A549 (cell line): ENCODE data around the gene APC. TPM values are rescaled to one million over a fixed set of nuclear protein-coding genes. Genes with fewer than 3 reads are reported as not detected.
"Not testable (repeated sequence)": the region's sequence is repeated elsewhere in the genome, so short reads cannot be mapped to it uniquely, and the experiment has no call there.

Source experiments
- ATAC-seq, 2 experiments: fragments of 200-7000 bp in 1 of 2; fragments of >200 bp in 1 of 2; cut with Nextera tagmentation in 1 of 2; cut with Tn5 transposase in 1 of 2; 3 replicates each; pipeline versions ENCODE4 v1.8.0 to v1.9.1; 2018 to 2020; ENCODE audit warnings: mild to moderate bottlenecking in 1 of 2, moderate library complexity in 1 of 2
- CTCF ChIA-PET: fragments of 300-600 bp; sonication (Branson Sonifier 250); formaldehyde crosslinking; extraction: SDS; loops from one replicate; lab custom pipeline; 2021; ENCODE audit warnings: antibody characterized with exemption, inconsistent platforms; lab: Yijun Ruan, JAX
- POLR2A ChIA-PET: fragments of 350-600 bp; formaldehyde crosslinking; extraction: SDS; loops from one replicate; lab custom pipeline; 2021; ENCODE audit warnings: antibody characterized with exemption, inconsistent platforms; lab: Yijun Ruan, JAX
- DNase-seq, 2 experiments: peaks; one replicate each; pipeline versions ENCODE4 v3.0.0 to v3.0.0-alpha.2; 2011 to 2016; ENCODE audit warnings: low read depth in 1 of 2, low spot score in 1 of 2
- FAIRE-seq: peaks from 2 replicates; lab custom pipeline; 2011; peaks lifted over from hg19 to GRCh38; lab: Jason Lieb, UNC
- H3K27ac ChIP-seq, 2 experiments: fragments of >200 bp; sonication (Bioruptor Twin); formaldehyde crosslinking; 3 replicates each; pipeline ENCODE4 v1.5.1; 2016 to 2017
- H3K4me1 ChIP-seq: fragments of >200 bp; sonication (Bioruptor Twin); formaldehyde crosslinking; 3 replicates; pipeline ENCODE4 v1.6.1; 2016
- H3K4me2 ChIP-seq: fragments of >200 bp; sonication (Bioruptor Twin); formaldehyde crosslinking; 3 replicates; pipeline ENCODE4 v1.6.1; 2016
- H3K4me3 ChIP-seq: fragments of >200 bp; sonication (Bioruptor Twin); formaldehyde crosslinking; 3 replicates; pipeline ENCODE4 v1.5.1; 2016
- H3K9me3 ChIP-seq: fragments of >200 bp; sonication (Bioruptor Twin); formaldehyde crosslinking; 3 replicates; pipeline ENCODE4 v1.6.1; 2016
- ATOH8 ChIP-seq: fragments of 250-450 bp; sonication (Bioruptor Pico); IDR thresholded peaks from 2 replicates; pipeline ENCODE4 v1.5.0; 2020; ENCODE audit warnings: low read depth, mild to moderate bottlenecking, moderate library complexity
- BCL3 ChIP-seq: fragments of >200 bp; sonication (Bioruptor Twin); formaldehyde crosslinking; IDR thresholded peaks from 3 replicates; pipeline ENCODE4 v1.6.1; 2016
- CBX8 ChIP-seq: fragments of 200-600 bp; sonication (generic); IDR thresholded peaks from 2 replicates; pipeline ENCODE4 v1.6.1; 2016
- CEBPB ChIP-seq, 2 experiments: fragments of >200 bp in 1 of 2; sonication (Bioruptor Twin) in 1 of 2; formaldehyde crosslinking in 1 of 2; IDR thresholded peaks; 2 replicates each; pipeline ENCODE4 v1.6.1; 2012 to 2016
- CHD2 ChIP-seq: fragments of 150-350 bp; IDR thresholded peaks from 2 replicates; pipeline ENCODE4 v1.6.1; 2014; ENCODE audit warnings: low read length; ENCODE audit not compliant: partially characterized antibody
- CTCF ChIP-seq: fragments of >200 bp; sonication (Bioruptor Twin); formaldehyde crosslinking; IDR thresholded peaks from 3 replicates; pipeline ENCODE4 v1.5.1; 2016
- E2F6 ChIP-seq: IDR thresholded peaks from 2 replicates; pipeline ENCODE4 v1.6.1; 2012; ENCODE audit warnings: low read depth, borderline replicate concordance
- EHF ChIP-seq: fragments of 250-450 bp; sonication (Bioruptor Pico); IDR thresholded peaks from 2 replicates; pipeline ENCODE4 v1.5.0; 2020; ENCODE audit warnings: mild to moderate bottlenecking
- HES2 ChIP-seq: fragments of >200 bp; sonication (Bioruptor Twin); formaldehyde crosslinking; IDR thresholded peaks from 2 replicates; pipeline ENCODE4 v1.6.1; 2016
- KDM1A ChIP-seq: fragments of 200-600 bp; sonication (generic); IDR thresholded peaks from 2 replicates; pipeline ENCODE4 v1.6.1; 2016; ENCODE audit warnings: low read depth, mild to moderate bottlenecking
- MAX ChIP-seq: IDR thresholded peaks from 2 replicates; pipeline ENCODE4 v1.6.1; 2012
- MYC ChIP-seq: IDR thresholded peaks from 2 replicates; pipeline ENCODE4 v1.6.1; 2012; ENCODE audit warnings: mild to moderate bottlenecking, inconsistent platforms, low read length, improper control_type of control experiment, borderline replicate concordance
- NPAS2 ChIP-seq: fragments of 250-450 bp; sonication (Bioruptor Pico); IDR thresholded peaks from 2 replicates; pipeline ENCODE4 v1.8.0; 2022; ENCODE audit warnings: mild to moderate bottlenecking, moderate library complexity, borderline replicate concordance
- NR3C1 ChIP-seq: fragments of >200 bp; sonication (Bioruptor Twin); formaldehyde crosslinking; IDR thresholded peaks from 3 replicates; pipeline ENCODE4 v1.6.1; 2017
- PBX3 ChIP-seq: IDR thresholded peaks from 2 replicates; pipeline ENCODE4 v1.6.1; 2012
- PHF8 ChIP-seq: fragments of 200-600 bp; sonication (generic); IDR thresholded peaks from 2 replicates; pipeline ENCODE4 v1.6.1; 2016; ENCODE audit warnings: low read depth, mild to moderate bottlenecking, antibody characterized with exemption, moderate library complexity, borderline replicate concordance
- POLR2A ChIP-seq: IDR thresholded peaks from 2 replicates; pipeline ENCODE4 v1.6.1; 2012; ENCODE audit warnings: mild to moderate bottlenecking, low read length
- RARB ChIP-seq: fragments of 250-450 bp; sonication (Bioruptor Pico); IDR thresholded peaks from 2 replicates; pipeline ENCODE4 v1.8.0; 2021; ENCODE audit warnings: mild to moderate bottlenecking, moderate library complexity
- SREBF2 ChIP-seq: fragments of 450-650 bp; IDR thresholded peaks from 2 replicates; pipeline ENCODE4 v1.6.1; 2014; ENCODE audit warnings: mild to moderate bottlenecking, moderate library complexity
- TFCP2L1 ChIP-seq: fragments of 250-450 bp; sonication (Bioruptor Pico); IDR thresholded peaks from 2 replicates; pipeline ENCODE4 v1.5.0; 2021; ENCODE audit warnings: mild to moderate bottlenecking
- TP53 ChIP-seq: fragments of 250-450 bp; sonication (Bioruptor Pico); IDR thresholded peaks from 2 replicates; pipeline ENCODE4 v1.5.0; 2021; ENCODE audit warnings: mild to moderate bottlenecking, moderate library complexity
- ZC3H11A ChIP-seq: fragments of 450-650 bp; IDR thresholded peaks from 2 replicates; pipeline ENCODE4 v1.6.1; 2014; ENCODE audit warnings: antibody characterized with exemption, mild to moderate bottlenecking
- ZNF302 ChIP-seq: fragments of 250-450 bp; sonication (Bioruptor Pico); IDR thresholded peaks from 2 replicates; pipeline ENCODE4 v1.9.0; 2021; ENCODE audit warnings: inconsistent platforms, mild to moderate bottlenecking, moderate library complexity
- ZSCAN20 ChIP-seq: fragments of 250-450 bp; sonication (Bioruptor Pico); IDR thresholded peaks from 2 replicates; pipeline ENCODE4 v1.8.0; 2022; ENCODE audit warnings: mild to moderate bottlenecking, moderate library complexity
- WGBS: methylation state at CpG from one replicate; pipeline ENCODE4 v1.1.6; 2017; ENCODE audit errors: missing lambda C conversion rate; 5-methylcytosine and 5-hydroxymethylcytosine counted together
- polyA plus RNA-seq, 4 experiments: library from polyadenylated mRNA; depleted of rRNA in 3 of 4; stranded (reverse); fragments of >200 nt; fragmentation: RNase III in 1 of 4; extraction: RNeasy Plus Mini Kit Qiagen cat#74134 plus additional on column Dnase treatment in 1 of 4; gene quantifications; 2 replicates in 3 of 4; 3 replicates in 1 of 4; pipeline ENCODE4 v1.2.3, GENCODE V29; 2011 to 2017

The APC gene
- polyA plus RNA-seq, 2 of the 4 experiments (the other 2 are of a cell fraction): 10.6 to 21.2 TPM

GRCh38 chr5:112854651-112855050, 117.0 kb downstream of the APC start (continued):
- no peak for TF ChIP-seq CTCF
- TF ChIP-seq ZSCAN20: no peak

GRCh38 chr5:112857866-112858265, 120.2 kb downstream of the APC start:
- ChIA-PET CTCF (interaction anchor here (2.1 kb wide), 1 partner anchor 9 kb away, joined by 8 read pairs; no protein-coding TSS in a partner anchor), POLR2A (no interaction called here)
- Histone ChIP-seq H3K4me3 (no peak overlapping the region), H3K27ac (no peak overlapping the region), H3K4me1 (peaks cover 11% of the 10 kb centered on the region; the same call in 2 of the 3 replicates), H3K4me2 (no peak overlapping the region), H3K9me3 (peaks cover 5% of the 10 kb centered on the region; the same call in 2 of the 3 replicates)
- TF ChIP-seq CEBPB (IDR thresholded peaks at IDR 0.05) (no peak), ATOH8 (CRISPR knock-in tag) (no peak), CBX8 (no peak), HES2 (no peak), RARB (CRISPR knock-in tag) (no peak), TP53 (no peak), KDM1A (no peak), ZSCAN20 (no peak), NR3C1 (no peak), SREBF2 (no peak), TFCP2L1 (CRISPR knock-in tag) (no peak)
- no peak for ATAC-seq
- no peak for DNase-seq
- no peak for FAIRE-seq

GRCh38 chr5:112860571-112860928, 122.9 kb downstream of the APC start:
- WGBS: 79% methylated on average over 11 of the region's 11 CpGs

GRCh38 chr5:112860929-112861637, 123.4 kb downstream of the APC start, which contains the start of gene SRP19:
Gene SRP19, plus strand, starts transcription at chr5:112861287. Its CDS starts 90 bp downstream, at chr5:112861377.
- ATAC-seq: peak; percentile 97 to 98
- Histone ChIP-seq H3K4me2 (peak within 1 kb of the TSS; percentile 87), H3K27ac (peak within 1 kb of the TSS; percentile 82 to 97), H3K9me3 (no peaks in the 10 kb centered on the region), H3K4me3 (peak within 1 kb of the TSS; percentile 87), H3K4me1 (peaks cover 20% of the 10 kb centered on the region; the same call in 2 of the 3 replicates)
- DNase-seq: peak; percentile 98
- CTCF ChIA-PET: interaction anchor here (0.8 to 1.6 kb wide), 4 partner anchors 13 to 310 kb away, joined by 3 to 8 read pairs (median 5); partner anchors contain the start of gene REEP5
- WGBS: 1% methylated on average over 40 of the region's 47 CpGs
- FAIRE-seq: peak; percentile 94
- POLR2A ChIA-PET: interaction anchor here (0.5 to 1.4 kb wide), 11 partner anchors 9 to 115 kb away, joined by 3 to 6 read pairs (median 3); partner anchors contain the start of genes DCP2 and REEP5
- TF ChIP-seq POLR2A (peak; percentile 45), NPAS2 (CRISPR knock-in tag) (peak; percentile 50; the same call in 1 of the 2 replicates), MAX (peak; percentile 99), EHF (CRISPR knock-in tag) (peak; percentile 90), ZNF302 (CRISPR knock-in tag) (peak; percentile 92), PBX3 (peak; percentile 96), PHF8 (peak; percentile 79), E2F6 (peak; percentile 97), ZC3H11A (no peak), MYC (peak; percentile 82), BCL3 (peak; percentile 54; the same call in 1 of the 3 replicates), CHD2 (peak; percentile 97), RARB (CRISPR knock-in tag) (no peak), CBX8 (no peak)

More at GRCh38 chr5:112860571-112860928, 122.9 kb downstream of the APC start:
- CTCF ChIA-PET: interaction anchor here (0.8 to 1.6 kb wide), 4 partner anchors 12 to 309 kb away, joined by 3 to 8 read pairs (median 5); partner anchors contain the start of gene REEP5
- not testable (repeated sequence) for FAIRE-seq, ATAC-seq, DNase-seq, H3K9me3 ChIP-seq
- Histone ChIP-seq H3K4me3 (peak overlapping the region; percentile 87), H3K27ac (peak overlapping the region; percentile 82 to 97), H3K4me1 (peaks cover 20% of the 10 kb centered on the region; the same call in 2 of the 3 replicates), H3K4me2 (peak overlapping the region; percentile 87)
- peak; percentile 20; the same call in 1 of the 2 replicates for TF ChIP-seq KDM1A
- POLR2A ChIA-PET: interaction anchor here (0.5 to 1.4 kb wide), 10 partner anchors 9 to 116 kb away, joined by 3 to 6 read pairs (median 3); partner anchors contain the start of gene DCP2
